ENCODE results near the gene PCLO. TPM values are rescaled to one million over a fixed set of nuclear protein-coding genes. Genes with fewer than 3 reads are reported as not detected.
"Not testable (repeated sequence)": the region's sequence is repeated elsewhere in the genome, so short reads cannot be mapped to it uniquely, and the experiment has no call there.

Gene PCLO
- total RNA-seq, 2 donors from 2014 or later = 10.9 to 20.8 TPM

- ATAC-seq (no peak), DNase-seq (no peak)
- Histone ChIP-seq H3K27ac (no peak overlapping the region), H3K4me3 (no peak overlapping the region), H3K9me3 (no peaks in the 10 kb centered on the region), H3K27me3 (no peaks in the 10 kb centered on the region), H3K4me1 (no peaks in the 10 kb centered on the region), H3K36me3 (replicated peaks in 1 of 2; ENCODE audit: insufficient read depth in 1 of 2, low read depth in 2 of 2) (no peaks in the 10 kb centered on the region)
- intact Hi-C loops (cut with DNase I) = no loop called here
- TF ChIP-seq CTCF (IDR thresholded peaks at IDR 0.05) (no peak), POLR2A (IDR thresholded peaks at IDR 0.05) (no peak)
- WGBS, 2 donors = 0 to 2% methylated on average over 2 of the region's 2 CpGs
These were observed 56.7 kb downstream of the PCLO start for GRCh38 chr7:83105948-83106347.

GRCh38 chr7:83105063-83105462 lies 57.6 kb downstream of the PCLO start:
- no peak for DNase-seq
- Histone ChIP-seq H3K27me3 (no peaks in the 10 kb centered on the region), H3K4me1 (no peaks in the 10 kb centered on the region), H3K27ac (no peak overlapping the region), H3K9me3 (no peaks in the 10 kb centered on the region), H3K36me3 (replicated peaks in 1 of 2; ENCODE audit: insufficient read depth in 1 of 2, low read depth in 2 of 2) (no peaks in the 10 kb centered on the region), H3K4me3 (no peak overlapping the region)
- TF ChIP-seq CTCF (IDR thresholded peaks at IDR 0.05) = no peak
- no peak for TF ChIP-seq POLR2A (IDR thresholded peaks at IDR 0.05)
- intact Hi-C loops (cut with DNase I) = no loop called here
- 87 to 91% methylated on average over 1 of the region's 1 CpG for WGBS, 2 donors
- ATAC-seq = no peak

GRCh38 chr7:83101530-83101929 lies 61.2 kb downstream of the PCLO start:
- intact Hi-C loops (cut with DNase I) = no loop called here
- H3K36me3 ChIP-seq (replicated peaks in 1 of 2; ENCODE audit: insufficient read depth in 1 of 2, low read depth in 2 of 2) = no peaks in the 10 kb centered on the region
- no peaks in the 10 kb centered on the region for H3K9me3 ChIP-seq
- no peak for ATAC-seq
- H3K27me3 ChIP-seq = no peaks in the 10 kb centered on the region
- 90 to 94% methylated on average over 3 of the region's 3 CpGs for WGBS, 2 donors
- H3K4me1 ChIP-seq = no peaks in the 10 kb centered on the region
- DNase-seq = no peak
- TF ChIP-seq POLR2A (IDR thresholded peaks at IDR 0.05) = no peak
- no peak for TF ChIP-seq CTCF (IDR thresholded peaks at IDR 0.05)
- no peak overlapping the region for H3K4me3 ChIP-seq
- no peak overlapping the region for H3K27ac ChIP-seq

GRCh38 chr7:83096065-83096580 lies 66.6 kb downstream of the PCLO start:
- WGBS, 2 donors = 47 to 58% methylated on average over 2 of the region's 2 CpGs
- no peaks in the 10 kb centered on the region for H3K36me3 ChIP-seq (replicated peaks in 1 of 2; ENCODE audit: insufficient read depth in 1 of 2, low read depth in 2 of 2)
- H3K4me1 ChIP-seq = no peaks in the 10 kb centered on the region
- no peaks in the 10 kb centered on the region for H3K27me3 ChIP-seq
- H3K4me3 ChIP-seq = no peak overlapping the region
- H3K27ac ChIP-seq = no peak overlapping the region
- H3K9me3 ChIP-seq = no peaks in the 10 kb centered on the region
- intact Hi-C loops (cut with DNase I) = no loop called here
- DNase-seq = no peak
- no peak for ATAC-seq
- TF ChIP-seq POLR2A (IDR thresholded peaks at IDR 0.05) = no peak

GRCh38 chr7:83085299-83085698 lies 77.4 kb downstream of the PCLO start:
- no peak for DNase-seq
- Histone ChIP-seq H3K27me3 (no peaks in the 10 kb centered on the region), H3K9me3 (no peaks in the 10 kb centered on the region), H3K27ac (no peak overlapping the region), H3K36me3 (replicated peaks in 1 of 2; ENCODE audit: insufficient read depth in 1 of 2, low read depth in 2 of 2) (no peaks in the 10 kb centered on the region), H3K4me1 (no peaks in the 10 kb centered on the region), H3K4me3 (no peak overlapping the region)
- intact Hi-C loops (cut with DNase I) = no loop called here
- no peak for TF ChIP-seq POLR2A (IDR thresholded peaks at IDR 0.05)
- no peak for TF ChIP-seq CTCF (IDR thresholded peaks at IDR 0.05)
- 88 to 94% methylated on average over 4 of the region's 4 CpGs for WGBS, 2 donors
- ATAC-seq = no peak

GRCh38 chr7:83079879-83080278 lies 82.8 kb downstream of the PCLO start:
- H3K9me3 ChIP-seq; H3K4me3 ChIP-seq; H3K4me1 ChIP-seq; H3K36me3 ChIP-seq (replicated peaks in 1 of 2; ENCODE audit: insufficient read depth in 1 of 2, low read depth in 2 of 2); ATAC-seq; intact Hi-C loops (cut with DNase I); H3K27me3 ChIP-seq; DNase-seq; H3K27ac ChIP-seq: not testable (repeated sequence)
- 76 to 100% methylated on average over 1 of the region's 1 CpG for WGBS, 2 donors

Data from body of pancreas (tissue), 4 donors.